Measurements from ENCODE around the gene DEXI.
"Not testable (repeated sequence)": the region's sequence is repeated elsewhere in the genome, so short reads cannot be mapped to it uniquely, and the experiment has no call there.

DEXI gene

GRCh38 chr16:10941935-10942351 is 325 bp downstream of the DEXI start:
- not testable (repeated sequence) for DNase-seq (ENCODE audit: low read depth in 2 of 3, low spot score in 1 of 3)

GRCh38 chr16:10941127-10941933 is 938 bp downstream of the DEXI start:
- no peak for DNase-seq (ENCODE audit: low read depth in 2 of 3, low spot score in 1 of 3)

- no peak for DNase-seq (ENCODE audit: low read depth in 2 of 3, low spot score in 1 of 3)
Measured at GRCh38 chr16:10940501-10941079, 1.7 kb downstream of the DEXI start.

- DNase-seq (ENCODE audit: low read depth in 2 of 3, low spot score in 1 of 3): no peak
Measured at GRCh38 chr16:10939649-10940234, 2.5 kb downstream of the DEXI start.

GRCh38 chr16:10938796-10939648 is 3.2 kb downstream of the DEXI start:
- no peak for DNase-seq (ENCODE audit: low read depth in 2 of 3, low spot score in 1 of 3)

GRCh38 chr16:10938321-10938720 is 3.9 kb downstream of the DEXI start:
- no peak for DNase-seq (ENCODE audit: low read depth in 2 of 3, low spot score in 1 of 3)

- DNase-seq (ENCODE audit: low read depth in 2 of 3, low spot score in 1 of 3): no peak
Measured at GRCh38 chr16:10937068-10937859, 5.0 kb downstream of the DEXI start.

- no peak for DNase-seq (ENCODE audit: low read depth in 2 of 3, low spot score in 1 of 3)
Measured at GRCh38 chr16:10936272-10936984, 5.8 kb downstream of the DEXI start.

- no peak for DNase-seq (ENCODE audit: low read depth in 2 of 3, low spot score in 1 of 3)
Measured at GRCh38 chr16:10935226-10935915, 6.9 kb downstream of the DEXI start.

- no peak for DNase-seq (ENCODE audit: low read depth in 2 of 3, low spot score in 1 of 3)
Measured at GRCh38 chr16:10934325-10935107, 7.8 kb downstream of the DEXI start.

GRCh38 chr16:10933865-10934264 is 8.4 kb downstream of the DEXI start:
- DNase-seq (ENCODE audit: low read depth in 2 of 3, low spot score in 1 of 3): no peak

- no peak for DNase-seq (ENCODE audit: low read depth in 2 of 3, low spot score in 1 of 3)
Measured at GRCh38 chr16:10932959-10933710, 9.1 kb downstream of the DEXI start.

- no peak for DNase-seq (ENCODE audit: low read depth in 2 of 3, low spot score in 1 of 3)
Measured at GRCh38 chr16:10931977-10932632, 10.2 kb downstream of the DEXI start.

- DNase-seq (ENCODE audit: low read depth in 2 of 3, low spot score in 1 of 3): no peak
Measured at GRCh38 chr16:10931134-10931533, 11.1 kb downstream of the DEXI start.

- DNase-seq (ENCODE audit: low read depth in 2 of 3, low spot score in 1 of 3): no peak
Measured at GRCh38 chr16:10930755-10931093, 11.5 kb downstream of the DEXI start.

- DNase-seq (ENCODE audit: low read depth in 2 of 3, low spot score in 1 of 3): no peak
Measured at GRCh38 chr16:10929853-10930754, 12.2 kb downstream of the DEXI start.

All from stimulated activated CD4-positive, alpha-beta T cell treated with anti-CD3 and anti-CD28 coated beads, Interleukin-12 subunit alpha, Interleukin-12 subunit beta, amount 100 ng/mL, for 48 hours (primary cell).